Heart left ventricle (tissue), 16 donors: Measurements from ENCODE around the gene ATG16L2. TPM values are rescaled to one million over a fixed set of nuclear protein-coding genes. Genes with fewer than 3 reads are reported as not detected.
A peak's percentile ranks its signal among the peaks of the same experiment; 100 is the strongest.

Experiments
- ATAC-seq, 4 donors: fragments of 200-7000 bp; cut with Tn5 transposase; one replicate each; pipeline ENCODE4 v1.9.1; 2020 to 2022; ENCODE audit warnings: moderate library complexity in 4 of 4, mild to moderate bottlenecking in 3 of 4, moderate number of reproducible peaks in 1 of 4
- DNase-seq, 5 donors: peaks; one replicate each; pipeline ENCODE4 v3.0.0-alpha.2; 2020
- H3K27ac ChIP-seq, 12 donors: fragments of 200-600 bp; sonication (generic) in 4 of 12; one replicate each; pipeline versions ENCODE4 v1.5.0 to v1.8.0; 2016 to 2022; ENCODE audit warnings: mild to moderate bottlenecking in 2 of 12
- H3K27me3 ChIP-seq, 9 donors: fragments of 200-600 bp; sonication (generic) in 2 of 9; one replicate each; pipeline versions ENCODE4 v1.5.1 to v1.8.0; 2016 to 2022; ENCODE audit warnings: mild to moderate bottlenecking in 3 of 9
- H3K36me3 ChIP-seq, 9 donors: fragments of 200-600 bp; sonication (generic) in 2 of 9; one replicate each; pipeline versions ENCODE4 v1.5.0 to v1.8.0; 2018 to 2022; ENCODE audit warnings: mild to moderate bottlenecking in 2 of 9
- H3K4me1 ChIP-seq, 12 donors: fragments of 200-600 bp; sonication (generic) in 4 of 12; one replicate each; pipeline versions ENCODE4 v1.5.0 to v1.8.0; 2016 to 2022; ENCODE audit warnings: mild to moderate bottlenecking in 3 of 12
- H3K4me3 ChIP-seq, 12 donors: fragments of 200-600 bp; sonication (generic) in 4 of 12; one replicate each; pipeline versions ENCODE4 v1.5.0 to v1.8.0; 2017 to 2022; ENCODE audit warnings: mild to moderate bottlenecking in 9 of 12, moderate library complexity in 4 of 12
- H3K9me3 ChIP-seq, 12 donors: fragments of 200-600 bp; sonication (generic) in 4 of 12; one replicate each; pipeline versions ENCODE4 v1.5.0 to v1.8.0; 2016 to 2022; ENCODE audit warnings: mild to moderate bottlenecking in 1 of 12
- POLR2A ChIP-seq, 2 donors: fragments of 450-650 bp; IDR thresholded peaks; one replicate each; pipeline ENCODE4 v1.6.1; 2017; ENCODE audit warnings: antibody characterized with exemption in 2 of 2, mild to moderate bottlenecking in 2 of 2, moderate library complexity in 2 of 2
- WGBS, 4 donors: extraction: QIAGEN DNeasy Blood & Tissue Kit in 2 of 4; methylation state at CpG; one replicate each; pipeline versions ENCODE4 v1.1.5 to v1.1.7; 2013 to 2018; 5-methylcytosine and 5-hydroxymethylcytosine counted together
- intact Hi-C, 10 donors: fragments of 100-400 bp; cut with DNase I; formaldehyde crosslinking; loops; one replicate each; pipeline versions ENCODE4 v1.11.1 to v1.14.2; 2022
- polyA plus RNA-seq, 2 donors: library from polyadenylated mRNA; stranded (reverse); fragments of 200-250 nt; gene quantifications; one replicate each; pipeline ENCODE4 v1.2.3, GENCODE V29; 2013
- total RNA-seq, 9 donors: library from RNA; depleted of rRNA in 2 of 9; stranded (reverse); fragments of >200 nt in 2 of 9; fragmentation: NEBNext Ultra II Directional in 3 of 9; extraction: Animal tissue kit (Norgen Biotek cat#: 25700) in 3 of 9; gene quantifications; one replicate each; pipeline versions ENCODE4 v1.1.0 to v1.2.4, GENCODE V29; 2016 to 2023
- TF ChIP-seq, protein P1 (sequence below), 12 donors: fragments of 200-600 bp; sonication (generic) in 4 of 12; IDR thresholded peaks; one replicate each; pipeline versions ENCODE4 v1.5.0 to v1.8.0; 2018 to 2022; ENCODE audit warnings: antibody characterized with exemption in 12 of 12, mild to moderate bottlenecking in 5 of 12
- donor health status: ischemic (EF 13 %, LVEDD 7.1; RV severe dilation, severe dysfunction).
- donor health status: healthy with polysubstance abuse.
- donor health status: DM: no; HTN: yes; CAD: no.
- donor health status: DM: no; HTN: no; CAD: no.
- donor health status: ischemic (EF 25% LVEDD 6.9; RV normal size, moderate dysfunction).
- donor health status: ischemic (EF 25% LVEDD 5.7; RV mildly dilated, moderate dysfunction).
- donor health status: healthy.
- donor health status: DM: yes; HTN: yes; CAD: no.
- donor health status: ischemic (EF 35%, LVEDD 5.7; RV mildly dilated, moderate dysfunction).
- donor health status: nonischemic (EF 11% LVEDD 7.7; RV severe dilation, severe dysfunction).
- donor health status: DM: yes; HTN: yes; CAD: no.
- donor health status: PGD.
- donor health status: ischemic (EF 29% LVEDD 5.4; RV normal size, mild dysfunction).
- donor health status: nonischemic (EF 23%, LVEDD 6.1; RV moderate dilation, normal function).

ATG16L2 gene
- total and polyA plus RNA-seq, 11 donors = 6.0 to 28.9 (median 13.2) TPM

DNA sequence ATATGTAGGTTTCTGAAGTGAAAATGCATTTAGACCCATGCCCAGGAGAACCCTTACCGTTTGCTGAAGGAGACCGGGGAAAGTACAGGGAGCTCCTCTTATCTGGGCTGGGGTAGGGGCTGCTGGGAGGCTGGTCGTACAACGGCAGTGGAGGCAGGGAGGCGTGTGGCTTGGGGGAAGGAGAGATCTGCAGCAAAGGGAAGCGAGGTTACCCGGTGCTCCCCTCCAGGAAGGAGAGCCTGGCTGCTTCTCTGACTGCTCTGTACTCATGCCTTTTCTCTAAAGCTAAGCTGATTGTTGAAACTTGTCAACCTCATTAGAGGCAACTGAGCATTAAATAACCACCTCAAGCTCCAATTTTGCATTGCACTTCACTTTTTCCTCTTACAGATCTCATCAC is 27.2 kb downstream of the ATG16L2 start:
- H3K4me3 ChIP-seq = no peak overlapping the region
- peak overlapping the region in 10 of 12 donors; percentile 53 to 84 (median 62) for H3K27ac ChIP-seq
- TF ChIP-seq POLR2A (IDR thresholded peaks at IDR 0.05) = no peak
- TF ChIP-seq, protein P1, sequence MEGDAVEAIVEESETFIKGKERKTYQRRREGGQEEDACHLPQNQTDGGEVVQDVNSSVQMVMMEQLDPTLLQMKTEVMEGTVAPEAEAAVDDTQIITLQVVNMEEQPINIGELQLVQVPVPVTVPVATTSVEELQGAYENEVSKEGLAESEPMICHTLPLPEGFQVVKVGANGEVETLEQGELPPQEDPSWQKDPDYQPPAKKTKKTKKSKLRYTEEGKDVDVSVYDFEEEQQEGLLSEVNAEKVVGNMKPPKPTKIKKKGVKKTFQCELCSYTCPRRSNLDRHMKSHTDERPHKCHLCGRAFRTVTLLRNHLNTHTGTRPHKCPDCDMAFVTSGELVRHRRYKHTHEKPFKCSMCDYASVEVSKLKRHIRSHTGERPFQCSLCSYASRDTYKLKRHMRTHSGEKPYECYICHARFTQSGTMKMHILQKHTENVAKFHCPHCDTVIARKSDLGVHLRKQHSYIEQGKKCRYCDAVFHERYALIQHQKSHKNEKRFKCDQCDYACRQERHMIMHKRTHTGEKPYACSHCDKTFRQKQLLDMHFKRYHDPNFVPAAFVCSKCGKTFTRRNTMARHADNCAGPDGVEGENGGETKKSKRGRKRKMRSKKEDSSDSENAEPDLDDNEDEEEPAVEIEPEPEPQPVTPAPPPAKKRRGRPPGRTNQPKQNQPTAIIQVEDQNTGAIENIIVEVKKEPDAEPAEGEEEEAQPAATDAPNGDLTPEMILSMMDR (IDR thresholded peaks at IDR 0.05) = no peak
- peaks cover 0 to 93% (median 55%) of the 10 kb centered on the region in 9 donors for H3K36me3 ChIP-seq
- DNase-seq = no peak
- intact Hi-C loops = no loop called here
- WGBS, 4 donors = 84 to 90% (median 88%) methylated on average over 7 of the region's 7 CpGs
- H3K9me3 ChIP-seq = no peaks in the 10 kb centered on the region
- no peaks in the 10 kb centered on the region for H3K27me3 ChIP-seq
- no peak for ATAC-seq
- H3K4me1 ChIP-seq = peaks cover 0 to 56% (median 43%) of the 10 kb centered on the region in 12 donors

DNA sequence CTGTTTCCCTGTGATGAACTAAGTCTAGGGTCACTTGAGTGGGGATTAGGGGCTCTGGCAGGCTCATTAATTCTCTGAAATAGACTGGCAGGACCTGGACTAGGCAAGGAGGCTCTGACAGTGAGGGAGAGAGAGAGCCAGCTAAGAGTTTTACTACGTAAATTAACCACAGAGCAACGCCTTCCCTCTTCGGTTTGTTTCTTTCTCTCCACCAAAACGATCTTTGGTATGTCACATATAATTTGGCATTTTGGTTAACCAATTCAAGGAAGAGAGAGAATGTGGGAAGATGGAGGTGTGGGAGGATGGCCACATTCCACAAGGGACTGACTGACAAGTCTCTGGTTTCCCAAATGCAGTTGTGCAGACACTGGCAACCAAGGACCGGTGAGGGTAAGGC is 27.9 kb downstream of the ATG16L2 start:
- Histone ChIP-seq H3K27me3 (no peaks in the 10 kb centered on the region), H3K9me3 (no peaks in the 10 kb centered on the region), H3K4me1 (peaks cover 0 to 48% (median 37%) of the 10 kb centered on the region in 12 donors), H3K27ac (peak overlapping the region; percentile 7 to 84 (median 61)), H3K36me3 (peaks cover 0 to 95% (median 57%) of the 10 kb centered on the region in 9 donors), H3K4me3 (no peak overlapping the region)
- intact Hi-C loops = no loop called here
- ATAC-seq (no peak), DNase-seq (no peak)
- no peak for TF ChIP-seq POLR2A (IDR thresholded peaks at IDR 0.05)
- TF ChIP-seq, protein P1 (IDR thresholded peaks at IDR 0.05) = no peak
- WGBS, 4 donors = 74 to 88% (median 79%) methylated on average over 5 of the region's 5 CpGs

DNA sequence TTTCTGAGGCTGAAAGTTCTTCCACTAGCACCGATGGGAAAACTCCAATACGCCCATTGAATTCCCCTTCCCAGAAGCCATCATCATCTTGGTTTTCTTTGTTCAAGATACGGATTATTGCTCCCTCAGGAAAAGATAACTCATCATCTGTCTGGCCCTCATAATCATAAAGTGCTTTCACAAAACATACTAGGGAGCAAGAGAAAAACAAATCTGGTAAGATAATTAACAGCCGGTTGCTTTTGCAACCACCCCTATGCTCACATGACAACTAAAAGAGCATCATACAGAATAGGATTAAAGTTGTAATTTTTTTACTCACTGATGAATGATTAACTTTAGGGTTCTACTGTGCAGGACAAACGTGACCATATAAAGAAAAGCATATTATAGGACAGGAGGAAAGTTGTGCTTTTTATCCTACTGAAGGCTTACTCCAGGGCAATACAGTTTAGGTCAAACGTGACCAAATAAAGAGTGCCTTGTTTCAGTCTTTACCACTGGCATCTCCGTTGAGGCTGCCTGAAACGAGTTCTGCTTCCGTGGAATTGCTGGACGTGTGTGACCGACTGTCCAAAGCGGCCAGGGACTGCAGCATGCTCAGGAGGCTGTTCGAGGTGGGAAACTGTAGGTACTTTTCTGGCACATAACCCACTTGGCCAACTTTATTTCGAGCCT is 28.6 kb downstream of the ATG16L2 start:
- Histone ChIP-seq H3K27me3 (no peaks in the 10 kb centered on the region), H3K4me1 (peaks cover 0 to 42% (median 35%) of the 10 kb centered on the region in 12 donors), H3K9me3 (no peaks in the 10 kb centered on the region), H3K36me3 (peaks cover 0 to 88% (median 50%) of the 10 kb centered on the region in 9 donors), H3K27ac (peak overlapping the region; percentile 7 to 84 (median 61)), H3K4me3 (no peak overlapping the region)
- ATAC-seq = peak in 2 of 4 donors; percentile 37 to 39
- intact Hi-C loops = no loop called here
- WGBS, 4 donors = 51 to 66% (median 62%) methylated on average over 14 of the region's 14 CpGs
- TF ChIP-seq POLR2A (IDR thresholded peaks at IDR 0.05) = no peak
- no peak for DNase-seq

DNA sequence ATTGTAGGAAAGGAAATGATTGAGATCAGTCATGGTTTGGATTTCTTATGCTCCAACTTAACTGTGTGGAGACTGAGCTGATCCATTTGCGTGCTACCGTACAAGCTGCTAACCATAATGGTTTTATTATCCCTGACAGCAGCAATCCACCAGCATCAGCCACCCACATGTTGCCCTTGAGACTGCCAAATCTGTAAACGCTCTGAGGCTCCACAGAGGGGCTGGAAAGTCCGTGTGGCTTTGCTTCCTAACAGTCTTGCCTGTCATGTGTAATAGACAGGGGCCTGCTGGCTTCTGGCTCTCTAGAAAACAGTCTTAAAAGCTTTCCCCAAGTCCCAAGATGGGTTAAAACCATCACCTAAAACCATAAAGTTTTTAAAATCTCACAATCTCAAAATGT is 30.1 kb downstream of the ATG16L2 start:
- Histone ChIP-seq H3K27ac (peak overlapping the region in 9 of 12 donors; percentile 2 to 84 (median 58)), H3K4me1 (peaks cover 0 to 42% (median 29%) of the 10 kb centered on the region in 12 donors), H3K36me3 (peaks cover 0 to 74% (median 45%) of the 10 kb centered on the region in 9 donors), H3K9me3 (no peaks in the 10 kb centered on the region), H3K4me3 (no peak overlapping the region), H3K27me3 (no peaks in the 10 kb centered on the region)
- DNase-seq (peak in 3 of 5 donors; percentile 56 to 69 (median 62)), ATAC-seq (peak; percentile 73 to 88 (median 85))
- WGBS, 4 donors = 35 to 51% (median 42%) methylated on average over 3 to 4 of the region's 4 CpGs
- TF ChIP-seq, protein P1 (IDR thresholded peaks at IDR 0.05) = no peak
- TF ChIP-seq POLR2A (IDR thresholded peaks at IDR 0.05) = no peak
- intact Hi-C loops = no loop called here
